T-cell (primary cell): ENCODE measurements around the gene BICC1. TPM values are rescaled to one million over a fixed set of nuclear protein-coding genes. Genes with fewer than 3 reads are reported as not detected.

ENCODE experiments used
- ATAC-seq, 4 experiments: fragments of 200-7000 bp in 3 of 4; fragments of 150-1000 bp in 1 of 4; cut with Tn5 transposase; replicated peaks in 1 of 4; 1 replicate in 3 of 4; 2 replicates in 1 of 4; pipeline ENCODE4 v1.10.0; 2021; ENCODE audit warnings: moderate library complexity in 3 of 4, mild to moderate bottlenecking in 2 of 4, moderate number of reproducible peaks in 1 of 4
- CTCF ChIA-PET, 2 donors: fragments of 300-600 bp; sonication (Branson Sonifier 250); formaldehyde crosslinking; loops; one replicate each; lab custom pipeline; 2022; ENCODE audit warnings: antibody characterized with exemption in 2 of 2; lab: Charles Lee
- POLR2A ChIA-PET, 2 donors: fragments of 300-600 bp; sonication (Branson Sonifier 250); formaldehyde crosslinking; loops; one replicate each; lab custom pipeline; 2022; ENCODE audit warnings: antibody characterized with exemption in 2 of 2; lab: Charles Lee
- DNase-seq, 35 experiments: peaks; one replicate each; pipeline versions ENCODE4 v3.0.0 to v3.0.0-alpha.2; 2013 to 2023
- H3K27ac ChIP-seq: one replicate; pipeline ENCODE4 v1.5.1; 2013; ENCODE audit warnings: low read length
- H3K27me3 ChIP-seq, 2 experiments: replicated peaks in 1 of 2; 1 replicate in 1 of 2; 2 replicates in 1 of 2; pipeline versions ENCODE4 v1.6.1 to v1.7.0; 2013; ENCODE audit warnings: low read length in 1 of 2, mixed read lengths in 1 of 2; ENCODE audit not compliant: control insufficient read depth in 2 of 2, insufficient read depth in 2 of 2; ENCODE audit errors: extremely low read depth in 1 of 2
- H3K36me3 ChIP-seq, 2 donors: 1 replicate in 1 of 2; 2 replicates in 1 of 2; pipeline versions ENCODE4 v1.6.1 to v1.7.0; 2013; ENCODE audit warnings: low read length in 1 of 2; ENCODE audit not compliant: control insufficient read depth in 2 of 2, insufficient read depth in 1 of 2; ENCODE audit errors: extremely low read depth in 1 of 2
- H3K4me1 ChIP-seq, 2 experiments: 1 replicate in 1 of 2; 2 replicates in 1 of 2; pipeline versions ENCODE4 v1.6.1 to v1.7.0; 2013; ENCODE audit warnings: low read length in 2 of 2, mixed read lengths in 1 of 2; ENCODE audit not compliant: insufficient read depth in 2 of 2, control insufficient read depth in 1 of 2; ENCODE audit errors: extremely low read depth in 1 of 2
- H3K4me3 ChIP-seq, 2 donors: 1 replicate in 1 of 2; 2 replicates in 1 of 2; pipeline versions ENCODE4 v1.5.1 to v1.7.0; 2013; ENCODE audit warnings: mild to moderate bottlenecking in 2 of 2, low read length in 1 of 2, moderate library complexity in 1 of 2; ENCODE audit not compliant: control insufficient read depth in 1 of 2; ENCODE audit errors: extremely low read depth in 1 of 2
- H3K9me3 ChIP-seq: 2 replicates; pipeline ENCODE4 v1.7.0; 2013
- H3K27ac Mint-ChIP-seq, 2 donors: one replicate each; pipeline ENCODE4 v1.8.0; 2020 to 2021; ENCODE audit warnings: mild to moderate bottlenecking in 2 of 2, mixed read lengths in 2 of 2
- H3K27me3 Mint-ChIP-seq, 2 donors: one replicate each; pipeline ENCODE4 v1.8.0; 2021 to 2022; ENCODE audit warnings: mixed read lengths in 2 of 2
- H3K36me3 Mint-ChIP-seq: one replicate; pipeline ENCODE4 v1.8.0; 2021; ENCODE audit warnings: mixed read lengths
- H3K4me1 Mint-ChIP-seq, 3 donors: one replicate each; pipeline ENCODE4 v1.8.0; 2020 to 2022; ENCODE audit warnings: mixed read lengths in 3 of 3, mild to moderate bottlenecking in 1 of 3
- H3K4me3 Mint-ChIP-seq, 3 donors: one replicate each; pipeline ENCODE4 v1.8.0; 2020 to 2022; ENCODE audit warnings: mild to moderate bottlenecking in 3 of 3, mixed read lengths in 3 of 3, moderate library complexity in 3 of 3
- H3K9me3 Mint-ChIP-seq, 3 donors: one replicate each; pipeline ENCODE4 v1.8.0; 2020 to 2022; ENCODE audit warnings: mixed read lengths in 3 of 3
- WGBS: methylation state at CpG from one replicate; pipeline ENCODE4 v1.1.5; 2013; ENCODE audit warnings: missing lambda C conversion rate; ENCODE audit not compliant: insufficient coverage; 5-methylcytosine and 5-hydroxymethylcytosine counted together
- total RNA-seq, 35 experiments: library from RNA in 6 of 35; stranded (reverse) in 6 of 35; fragments of 120-200 nt in 1 of 35; gene quantifications; one replicate each; pipeline versions ENCODE4 v1.2.1 to v1.2.4 and lab custom pipeline; 2013 to 2026

BICC1 gene
- total RNA-seq, 5 donors from 2014 or later (not counting 1 experiment from before 2014, with no cell fraction given) = 0.06 to 0.09 (median 0.07) TPM; not detected in 2

DNA sequence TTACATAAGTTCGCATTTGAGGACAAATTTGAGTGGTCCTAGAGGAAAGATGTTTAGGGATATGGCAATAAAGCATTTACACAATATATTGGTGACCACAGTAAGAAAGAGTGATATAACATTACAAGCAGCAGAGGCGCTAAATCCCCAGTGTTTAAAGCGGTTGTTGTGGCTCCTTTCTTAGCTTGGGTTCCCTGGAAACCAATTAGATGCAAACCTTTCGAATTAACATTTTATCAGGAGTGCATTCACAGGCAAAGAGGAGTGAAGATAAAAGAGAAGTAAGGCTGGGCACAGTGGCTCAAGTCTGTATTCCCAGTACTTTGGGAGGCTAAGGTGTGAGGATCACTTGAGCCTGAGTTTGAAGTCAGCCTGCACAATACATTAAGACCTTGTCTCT, 331.1 kb downstream of the BICC1 start:
- Mint-ChIP-seq H3K4me1 (no peaks in the 10 kb centered on the region), H3K27me3 (peaks cover 0 to 5% of the 10 kb centered on the region in 2 donors), H3K4me3 (no peak overlapping the region), H3K27ac (no peak overlapping the region), H3K36me3 (no peaks in the 10 kb centered on the region), H3K9me3 (peaks cover 0 to 3% (median 0%) of the 10 kb centered on the region in 3 donors)
- CTCF ChIA-PET = no interaction called here
- DNase-seq (no peak), ATAC-seq (no peak)
- Histone ChIP-seq H3K27me3 (no peaks in the 10 kb centered on the region), H3K4me3 (no peak overlapping the region), H3K4me1 (no peaks in the 10 kb centered on the region), H3K9me3 (no peaks in the 10 kb centered on the region), H3K36me3 (no peaks in the 10 kb centered on the region), H3K27ac (no peak overlapping the region)
- POLR2A ChIA-PET = no interaction called here
- 86% methylated on average over 2 of the region's 4 CpGs for WGBS

DNA sequence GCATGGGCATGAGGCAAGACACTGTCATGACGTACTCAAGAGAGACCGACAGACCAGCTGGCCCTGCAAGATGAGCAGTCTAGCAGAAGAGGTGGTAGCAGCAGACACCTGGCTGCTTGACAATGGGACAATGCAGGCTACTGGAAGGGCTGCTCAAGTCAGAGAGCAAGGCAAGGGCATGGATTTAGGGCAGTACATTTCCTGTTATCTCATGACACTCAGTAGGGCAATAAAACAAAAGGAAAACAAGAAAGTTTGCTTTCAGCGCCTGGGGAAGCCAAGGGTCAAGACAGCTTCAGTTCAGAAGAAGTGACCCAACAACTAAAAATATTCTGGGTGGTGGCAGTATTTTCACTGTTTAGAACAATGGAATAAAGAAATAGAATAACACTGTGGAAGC, 332.0 kb downstream of the BICC1 start:
- ChIA-PET CTCF (no interaction called here), POLR2A (no interaction called here)
- Histone ChIP-seq H3K36me3 (no peaks in the 10 kb centered on the region), H3K4me3 (no peak overlapping the region), H3K9me3 (no peaks in the 10 kb centered on the region), H3K4me1 (no peaks in the 10 kb centered on the region), H3K27me3 (no peaks in the 10 kb centered on the region), H3K27ac (no peak overlapping the region)
- Mint-ChIP-seq H3K27me3 (peaks cover 0 to 5% of the 10 kb centered on the region in 2 donors), H3K9me3 (peaks cover 0 to 3% (median 0%) of the 10 kb centered on the region in 3 donors), H3K27ac (no peak overlapping the region), H3K4me3 (no peak overlapping the region), H3K4me1 (no peaks in the 10 kb centered on the region), H3K36me3 (no peaks in the 10 kb centered on the region)
- ATAC-seq (no peak), DNase-seq (no peak)
- WGBS = 93% methylated on average over 2 of the region's 3 CpGs

DNA sequence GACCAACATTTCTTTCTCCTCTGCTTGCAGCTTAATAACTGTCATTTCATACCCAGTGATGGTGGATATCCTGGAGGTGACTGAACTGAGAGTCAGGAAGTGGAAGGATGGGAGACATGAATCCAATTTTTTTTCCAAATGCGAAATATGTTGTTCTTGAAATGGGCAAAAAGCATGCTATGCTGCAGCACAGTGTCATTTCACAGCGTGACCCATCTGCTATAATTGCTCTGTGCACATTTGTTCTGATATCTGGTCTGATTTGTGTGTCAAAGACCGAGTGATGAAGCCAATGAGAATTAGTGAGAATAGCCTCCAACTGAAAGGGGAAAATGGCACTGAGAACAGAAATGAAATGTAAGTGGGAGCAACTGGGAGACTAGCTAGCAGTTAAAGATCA, 334.2 kb downstream of the BICC1 start:
- Mint-ChIP-seq H3K27ac (no peak overlapping the region), H3K4me1 (no peaks in the 10 kb centered on the region), H3K9me3 (peaks cover 0 to 3% (median under 1%) of the 10 kb centered on the region in 3 donors), H3K4me3 (no peak overlapping the region), H3K36me3 (no peaks in the 10 kb centered on the region), H3K27me3 (peaks cover 0 to 5% of the 10 kb centered on the region in 2 donors)
- Histone ChIP-seq H3K9me3 (no peaks in the 10 kb centered on the region), H3K27ac (no peak overlapping the region), H3K4me1 (no peaks in the 10 kb centered on the region), H3K27me3 (no peaks in the 10 kb centered on the region), H3K36me3 (no peaks in the 10 kb centered on the region), H3K4me3 (no peak overlapping the region)
- WGBS = 53% methylated on average over 2 of the region's 3 CpGs
- ATAC-seq (no peak), DNase-seq (no peak)
- ChIA-PET POLR2A (no interaction called here), CTCF (no interaction called here)

DNA sequence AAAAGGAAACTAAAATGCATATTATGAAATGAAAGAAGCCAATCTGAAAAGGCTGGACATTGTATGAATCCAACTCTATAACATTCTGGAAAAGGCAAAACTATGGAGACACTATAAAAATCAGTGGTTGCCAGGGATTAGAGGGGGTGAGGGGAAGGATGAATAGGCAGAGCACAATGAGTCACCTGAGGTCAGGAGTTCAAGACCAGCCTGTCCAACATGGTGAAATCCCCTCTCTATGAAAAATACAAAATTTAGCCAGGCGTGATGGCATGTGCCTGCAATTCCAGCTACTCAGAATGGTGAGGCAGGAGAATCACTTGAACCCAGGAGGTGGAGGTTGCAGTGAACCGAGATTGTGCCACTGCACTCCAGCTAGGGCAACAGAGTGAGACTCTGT, 338.9 kb downstream of the BICC1 start:
- Histone ChIP-seq H3K27ac (no peak overlapping the region), H3K4me3 (no peak overlapping the region), H3K36me3 (no peaks in the 10 kb centered on the region), H3K27me3 (no peaks in the 10 kb centered on the region), H3K4me1 (no peaks in the 10 kb centered on the region), H3K9me3 (no peaks in the 10 kb centered on the region)
- Mint-ChIP-seq H3K9me3 (peaks cover 0 to 4% (median 0%) of the 10 kb centered on the region in 3 donors), H3K4me3 (no peak overlapping the region), H3K27ac (no peak overlapping the region), H3K36me3 (no peaks in the 10 kb centered on the region), H3K27me3 (no peaks in the 10 kb centered on the region), H3K4me1 (no peaks in the 10 kb centered on the region)
- WGBS = no CpG with 5 or more reads among the region's 2 CpGs
- DNase-seq (no peak), ATAC-seq (no peak)
- POLR2A ChIA-PET = no interaction called here
- CTCF ChIA-PET = no interaction called here

DNA sequence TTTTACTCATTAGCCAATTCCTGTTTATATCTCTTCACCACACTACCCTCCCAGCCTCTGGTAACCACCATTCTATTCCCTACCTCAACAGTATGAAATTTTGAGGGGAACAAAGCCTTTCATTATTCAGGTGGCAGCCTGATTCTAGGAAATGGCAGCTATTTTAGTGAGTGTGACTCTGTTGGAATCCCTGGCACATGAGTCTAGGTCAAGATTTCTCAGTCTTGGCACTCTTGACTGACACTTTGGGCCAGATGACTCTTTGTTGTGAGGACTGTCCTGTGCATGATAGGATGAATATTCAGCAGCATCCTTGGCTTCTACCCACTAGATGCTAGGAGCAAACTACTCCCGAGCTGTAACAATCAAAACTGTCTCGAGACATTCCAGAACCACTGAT, 341.0 kb downstream of the BICC1 start:
- POLR2A ChIA-PET = no interaction called here
- Mint-ChIP-seq H3K4me3 (no peak overlapping the region), H3K4me1 (no peaks in the 10 kb centered on the region), H3K36me3 (no peaks in the 10 kb centered on the region), H3K9me3 (peaks cover 5 to 12% (median 9%) of the 10 kb centered on the region in 3 donors), H3K27me3 (no peaks in the 10 kb centered on the region), H3K27ac (no peak overlapping the region)
- Histone ChIP-seq H3K4me1 (no peaks in the 10 kb centered on the region), H3K27ac (no peak overlapping the region), H3K9me3 (no peaks in the 10 kb centered on the region), H3K27me3 (no peaks in the 10 kb centered on the region), H3K36me3 (no peaks in the 10 kb centered on the region), H3K4me3 (no peak overlapping the region)
- no peak for DNase-seq
- CTCF ChIA-PET = no interaction called here
- WGBS = no CpG with 5 or more reads among the region's 2 CpGs
- ATAC-seq = no peak

DNA sequence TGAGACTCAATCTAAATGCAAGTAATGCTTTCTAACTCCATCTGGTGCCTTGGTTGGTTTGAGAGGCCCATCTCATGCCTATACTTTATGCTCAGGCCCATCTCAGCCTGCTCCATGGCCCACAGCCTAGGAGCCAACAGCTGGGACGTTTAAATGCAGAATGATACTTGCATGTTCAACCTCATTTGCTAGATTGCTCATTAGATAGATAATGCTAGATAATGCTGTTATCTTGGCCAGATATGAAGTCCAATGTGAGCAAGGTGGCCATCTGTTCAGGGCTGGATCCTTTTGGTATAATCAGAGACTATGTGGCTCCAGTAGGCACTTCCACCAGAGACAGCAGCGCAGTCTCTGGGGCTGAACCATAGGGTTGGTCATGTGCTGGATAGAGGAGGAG, 342.1 kb downstream of the BICC1 start:
- Mint-ChIP-seq H3K27ac (no peak overlapping the region), H3K4me1 (no peaks in the 10 kb centered on the region), H3K36me3 (no peaks in the 10 kb centered on the region), H3K27me3 (peaks cover 0 to under 1% of the 10 kb centered on the region in 2 donors), H3K4me3 (no peak overlapping the region), H3K9me3 (peaks cover 5 to 17% (median 13%) of the 10 kb centered on the region in 3 donors)
- H3K27me3 ChIP-seq = no peaks in the 10 kb centered on the region
- no peaks in the 10 kb centered on the region for H3K4me1 ChIP-seq
- H3K4me3 ChIP-seq = no peak overlapping the region
- H3K36me3 ChIP-seq = no peaks in the 10 kb centered on the region
- ChIA-PET POLR2A (no interaction called here), CTCF (no interaction called here)
- H3K27ac ChIP-seq = no peak overlapping the region
- 86% methylated on average over 1 of the region's 2 CpGs for WGBS
- no peak for ATAC-seq
- no peaks in the 10 kb centered on the region for H3K9me3 ChIP-seq
- no peak for DNase-seq
